AG09319 (cell line): ENCODE data around the gene ZNF26.
"Not testable (repeated sequence)": the region's sequence is repeated elsewhere in the genome, so short reads cannot be mapped to it uniquely, and the experiment has no call there.

Experiments used
- DNase-seq: peaks from one replicate; pipeline ENCODE4 v3.0.0-alpha.2; 2010; ENCODE audit warnings: low read depth; ENCODE audit errors: extremely low read depth
- TF ChIP-seq, protein P1 (sequence below): IDR thresholded peaks from 2 replicates; pipeline ENCODE4 v1.5.1; 2011; ENCODE audit warnings: low read depth, mild to moderate bottlenecking, inconsistent platforms, low read length, moderate library complexity

ZNF26 gene

DNA sequence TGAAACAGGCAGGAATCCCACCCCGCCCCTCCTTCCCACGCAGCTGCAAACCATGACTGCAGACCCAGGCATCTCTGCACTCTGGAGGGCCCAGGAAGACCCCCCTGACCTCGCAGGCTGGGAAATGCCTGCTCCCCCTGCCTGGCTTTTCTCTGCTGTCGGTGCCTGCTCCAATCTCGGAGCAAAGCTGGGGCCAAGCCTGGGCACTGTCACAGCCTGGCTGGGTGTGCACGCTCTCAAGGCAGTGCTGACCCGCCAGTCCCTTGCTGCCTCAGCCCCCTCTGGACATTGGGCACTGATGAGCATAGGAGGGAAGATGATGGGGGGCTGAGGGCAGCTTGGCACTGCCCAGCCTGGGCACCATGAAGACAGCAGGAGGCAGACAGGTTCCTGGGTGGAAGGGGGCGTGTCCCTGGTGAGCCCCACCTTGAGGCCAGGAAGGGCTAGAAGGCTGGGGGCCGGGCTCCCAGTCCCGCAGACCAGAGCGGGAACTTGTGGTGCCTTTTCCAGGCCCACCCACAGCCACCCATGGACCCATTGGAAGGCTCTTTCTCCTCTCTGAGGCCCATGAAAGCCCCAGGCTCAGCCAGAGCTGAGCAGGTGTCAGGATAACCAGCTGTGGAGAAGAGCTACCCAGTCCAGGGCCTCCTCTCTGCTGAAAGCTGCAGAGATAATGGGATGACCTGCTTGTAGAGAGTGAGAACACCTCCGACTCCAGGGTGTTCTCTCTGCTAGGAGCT is 19.3 kb upstream of the ZNF26 start:
- TF ChIP-seq, protein P1, sequence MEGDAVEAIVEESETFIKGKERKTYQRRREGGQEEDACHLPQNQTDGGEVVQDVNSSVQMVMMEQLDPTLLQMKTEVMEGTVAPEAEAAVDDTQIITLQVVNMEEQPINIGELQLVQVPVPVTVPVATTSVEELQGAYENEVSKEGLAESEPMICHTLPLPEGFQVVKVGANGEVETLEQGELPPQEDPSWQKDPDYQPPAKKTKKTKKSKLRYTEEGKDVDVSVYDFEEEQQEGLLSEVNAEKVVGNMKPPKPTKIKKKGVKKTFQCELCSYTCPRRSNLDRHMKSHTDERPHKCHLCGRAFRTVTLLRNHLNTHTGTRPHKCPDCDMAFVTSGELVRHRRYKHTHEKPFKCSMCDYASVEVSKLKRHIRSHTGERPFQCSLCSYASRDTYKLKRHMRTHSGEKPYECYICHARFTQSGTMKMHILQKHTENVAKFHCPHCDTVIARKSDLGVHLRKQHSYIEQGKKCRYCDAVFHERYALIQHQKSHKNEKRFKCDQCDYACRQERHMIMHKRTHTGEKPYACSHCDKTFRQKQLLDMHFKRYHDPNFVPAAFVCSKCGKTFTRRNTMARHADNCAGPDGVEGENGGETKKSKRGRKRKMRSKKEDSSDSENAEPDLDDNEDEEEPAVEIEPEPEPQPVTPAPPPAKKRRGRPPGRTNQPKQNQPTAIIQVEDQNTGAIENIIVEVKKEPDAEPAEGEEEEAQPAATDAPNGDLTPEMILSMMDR: no peak
- DNase-seq: no peak

DNA sequence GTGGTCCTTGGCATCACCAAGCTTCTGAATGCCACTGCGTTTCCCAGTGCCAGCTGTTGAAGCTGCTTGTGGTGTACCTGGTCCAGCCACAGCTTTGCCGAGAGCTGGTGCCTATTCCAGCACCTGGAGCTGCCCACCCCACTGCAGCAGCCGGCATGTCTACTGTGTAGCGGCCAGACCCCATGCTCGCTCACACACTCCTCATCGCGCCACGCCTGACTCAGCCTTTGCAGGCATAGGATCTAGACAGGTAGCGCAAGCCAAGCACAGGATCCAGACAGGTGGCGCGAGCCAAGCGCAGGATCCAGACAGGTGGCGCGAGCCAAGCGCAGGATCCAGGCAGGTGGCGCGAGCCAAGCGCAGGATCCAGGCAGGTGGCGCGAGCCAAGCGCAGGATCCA is 18.4 kb upstream of the ZNF26 start:
- DNase-seq: no peak
- TF ChIP-seq, protein P1: no peak

DNA sequence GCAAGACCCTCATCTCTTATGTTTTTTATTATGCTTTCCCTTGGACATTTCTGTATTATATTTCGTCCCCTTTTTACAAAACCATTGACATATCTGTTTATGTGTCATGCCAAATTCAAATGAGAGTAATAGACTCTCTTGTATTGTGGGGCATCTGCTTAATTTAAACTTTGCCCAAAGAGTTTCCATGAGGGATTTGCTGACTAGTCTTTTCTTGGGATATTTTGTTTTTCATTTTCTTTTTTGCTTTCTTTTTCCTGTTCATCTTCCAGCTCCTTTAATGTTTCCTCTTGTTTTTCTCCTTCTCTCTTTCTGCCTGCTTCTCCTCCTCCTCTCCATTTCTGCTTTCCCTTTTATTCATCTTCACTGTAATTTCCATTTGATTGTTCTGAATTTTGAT is 13.8 kb upstream of the ZNF26 start:
- TF ChIP-seq, protein P1: no peak
- DNase-seq: no peak

DNA sequence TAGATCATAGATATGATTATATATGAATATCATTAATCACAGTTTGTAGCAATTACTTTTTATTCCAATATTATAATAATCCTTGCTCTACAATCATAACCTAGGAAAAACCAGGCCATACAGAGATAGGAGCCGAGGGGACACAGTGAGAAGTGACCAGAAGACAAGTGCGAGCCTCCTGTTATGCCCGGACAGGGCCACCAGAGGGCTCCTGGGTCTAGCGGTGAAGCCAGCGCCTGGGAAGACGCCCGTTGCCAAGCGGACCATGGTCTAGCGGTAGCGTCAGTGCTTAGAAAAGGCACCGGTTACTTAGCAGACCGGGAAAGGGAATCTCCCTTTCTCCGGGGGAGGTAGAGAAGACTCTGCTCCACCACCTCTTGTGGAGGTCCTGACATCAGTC is 9.3 kb upstream of the ZNF26 start:
- DNase-seq: not testable (repeated sequence)

DNA sequence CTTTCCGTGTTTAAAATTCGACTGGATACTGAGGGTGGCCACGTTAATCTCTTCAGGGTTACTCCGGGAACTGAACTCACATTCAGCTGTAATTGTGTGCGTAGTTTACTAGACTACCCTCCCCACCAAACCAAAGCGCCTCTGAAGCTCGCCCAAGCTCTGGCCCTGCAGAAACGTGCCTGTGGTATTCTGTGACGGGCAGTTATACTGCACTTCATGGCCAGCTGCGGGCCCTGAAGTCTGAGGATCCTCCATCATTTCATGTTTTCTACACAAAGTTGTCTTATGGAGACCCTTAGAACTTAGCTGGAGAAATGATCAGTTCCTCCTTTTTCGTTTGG is 688 bp downstream of the ZNF26 start:
- TF ChIP-seq, protein P1: no peak
- no peak for DNase-seq

DNA sequence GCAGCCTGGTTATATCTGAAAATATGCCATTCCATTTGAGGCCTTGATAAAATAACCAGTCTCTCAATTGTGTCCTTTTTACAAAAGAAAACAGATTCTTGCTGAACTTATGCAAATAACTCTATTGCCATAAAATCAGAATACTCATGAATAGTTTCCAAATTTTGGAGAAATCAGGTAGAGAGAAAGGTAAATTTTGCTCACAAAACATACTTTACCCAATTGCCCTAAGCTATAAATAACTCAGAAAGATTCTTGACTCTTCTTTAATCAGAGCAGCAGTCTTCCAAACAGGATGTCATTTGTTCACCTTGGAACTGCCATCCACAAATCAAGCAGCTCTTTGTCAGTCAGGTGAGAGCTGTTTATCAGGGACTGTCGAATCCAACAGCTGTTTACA is 12.6 kb downstream of the ZNF26 start:
- TF ChIP-seq, protein P1: no peak
- DNase-seq: no peak

DNA sequence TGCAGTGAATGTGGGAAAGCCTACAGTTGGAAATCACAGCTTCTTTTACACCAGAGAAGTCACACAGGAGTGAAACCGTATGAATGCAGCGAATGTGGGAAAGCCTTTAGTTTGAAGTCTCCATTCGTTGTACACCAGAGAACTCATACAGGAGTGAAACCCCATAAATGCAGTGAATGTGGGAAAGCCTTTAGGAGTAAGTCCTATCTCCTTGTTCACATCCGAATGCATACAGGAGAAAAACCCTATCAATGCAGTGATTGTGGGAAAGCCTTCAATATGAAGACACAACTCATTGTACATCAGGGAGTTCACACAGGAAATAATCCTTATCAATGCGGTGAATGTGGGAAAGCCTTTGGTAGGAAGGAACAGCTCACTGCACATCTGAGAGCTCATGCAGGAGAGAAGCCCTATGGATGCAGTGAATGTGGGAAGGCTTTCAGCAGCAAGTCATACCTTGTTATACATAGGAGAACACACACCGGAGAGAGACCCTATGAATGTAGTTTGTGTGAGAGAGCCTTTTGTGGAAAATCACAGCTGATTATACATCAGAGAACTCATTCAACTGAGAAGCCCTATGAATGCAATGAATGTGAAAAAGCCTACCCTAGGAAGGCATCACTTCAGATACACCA is 24.6 kb downstream of the ZNF26 start:
- DNase-seq: no peak
- TF ChIP-seq, protein P1: no peak

DNA sequence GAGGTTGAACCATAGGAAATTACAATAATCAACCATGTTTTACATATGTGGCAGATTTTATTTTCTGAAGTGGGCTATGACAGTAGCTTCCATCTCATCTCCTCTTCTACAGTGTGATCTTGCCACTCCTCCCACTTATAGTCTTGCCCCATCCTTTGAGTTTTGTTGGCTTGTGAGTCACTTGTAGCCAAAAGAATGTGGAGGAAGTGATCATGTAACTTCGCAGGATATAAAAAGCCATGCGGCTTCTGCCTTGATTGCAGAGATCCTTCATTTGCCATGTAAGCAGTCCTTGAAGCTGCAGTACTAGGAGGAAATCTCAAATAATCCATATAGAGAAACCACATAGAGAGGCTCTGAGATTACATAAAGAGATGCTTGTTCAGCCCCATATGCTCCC is 37.4 kb downstream of the ZNF26 start:
- TF ChIP-seq, protein P1: no peak
- no peak for DNase-seq
